Activated CD8-positive, alpha-beta T cell treated with anti-CD3 and anti-CD28 coated beads, Interleukin-2, amount 10 ng/mL, durations not matched to agents 7 days and 5 days (primary cell): ENCODE measurements around the gene ELAVL1. TPM values are rescaled to one million over a fixed set of nuclear protein-coding genes. Genes with fewer than 3 reads are reported as not detected.
"Not testable (repeated sequence)": the region's sequence is repeated elsewhere in the genome, so short reads cannot be mapped to it uniquely, and the experiment has no call there.

Source experiments
- ATAC-seq: fragments of 150-1000 bp; cut with Tn5 transposase; one replicate; pipeline ENCODE4 v1.10.0; 2021; ENCODE audit warnings: moderate library complexity
- CTCF ChIA-PET: fragments of 350-600 bp; sonication (Branson Sonifier 250); formaldehyde crosslinking; loops from one replicate; lab custom pipeline; 2021; ENCODE audit warnings: antibody characterized with exemption; lab: Charles Lee
- POLR2A ChIA-PET: fragments of 350-600 bp; sonication (Branson Sonifier 250); formaldehyde crosslinking; loops from one replicate; lab custom pipeline; 2021; ENCODE audit warnings: antibody characterized with exemption; lab: Charles Lee
- DNase-seq: peaks from one replicate; pipeline ENCODE4 v3.0.0-alpha.2; 2020
- H3K27ac Mint-ChIP-seq: one replicate; pipeline ENCODE4 v1.8.0; 2021; ENCODE audit warnings: mild to moderate bottlenecking, mixed read lengths
- H3K27me3 Mint-ChIP-seq: one replicate; pipeline ENCODE4 v1.8.0; 2021; ENCODE audit warnings: low read depth, mixed read lengths
- H3K36me3 Mint-ChIP-seq: one replicate; pipeline ENCODE4 v1.8.0; 2021; ENCODE audit warnings: low read depth, mixed read lengths
- H3K4me1 Mint-ChIP-seq: one replicate; pipeline ENCODE4 v1.8.0; 2021; ENCODE audit warnings: low read depth, mixed read lengths
- H3K4me3 Mint-ChIP-seq: one replicate; pipeline ENCODE4 v1.8.0; 2021; ENCODE audit warnings: mild to moderate bottlenecking, mixed read lengths
- H3K9me3 Mint-ChIP-seq: one replicate; pipeline ENCODE4 v1.8.0; 2022; ENCODE audit warnings: mixed read lengths; ENCODE audit not compliant: insufficient read depth
- total RNA-seq, 2 experiments: library from RNA; stranded (reverse); gene quantifications; one replicate each; pipeline ENCODE4 v1.2.3, GENCODE V29; 2021

The ELAVL1 gene
- total RNA-seq, 2 experiments from 2014 or later, result 128 to 132 TPM

- POLR2A ChIA-PET, result no interaction called here
- peaks cover 34% of the 10 kb centered on the region for H3K36me3 Mint-ChIP-seq
Measured at GRCh38 chr19:7963566-7963965, 41.9 kb downstream of the ELAVL1 start.

DNA sequence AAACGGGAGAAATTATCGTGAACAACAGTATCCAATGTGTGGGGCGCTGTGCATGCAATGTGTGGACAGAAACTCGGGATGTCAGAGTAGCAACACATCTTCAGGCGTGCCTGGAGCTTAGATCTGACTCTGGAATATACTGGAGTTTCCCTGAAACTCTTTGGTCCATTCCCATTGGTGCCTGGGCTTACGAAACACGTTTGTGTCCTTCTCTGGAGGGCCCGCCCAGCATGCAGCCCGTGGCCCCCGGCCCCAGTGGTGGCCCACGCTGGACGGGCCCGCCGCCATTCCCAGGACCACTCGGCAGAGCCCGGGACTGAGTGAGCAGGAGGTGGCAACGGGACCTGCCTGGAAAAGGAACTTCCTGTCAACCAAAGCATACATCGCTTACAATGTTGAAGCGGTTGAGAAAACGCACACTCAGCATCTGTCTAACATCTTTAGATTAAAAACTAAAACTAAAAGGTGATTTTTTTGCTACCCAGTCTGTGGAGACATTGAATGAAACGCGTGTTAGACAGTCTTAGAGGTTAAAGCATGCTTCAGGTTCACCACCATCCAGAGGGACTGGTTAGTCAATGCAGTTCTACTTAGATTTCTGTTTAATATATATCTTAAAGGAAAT is 42.7 kb downstream of the ELAVL1 start:
- H3K27ac Mint-ChIP-seq, result no peak overlapping the region
- DNase-seq (no peak), ATAC-seq (no peak)
- no peak overlapping the region for H3K4me3 Mint-ChIP-seq
- H3K9me3 Mint-ChIP-seq, result no peaks in the 10 kb centered on the region
- H3K27me3 Mint-ChIP-seq, result no peaks in the 10 kb centered on the region
- CTCF ChIA-PET, result interaction anchor here (0.8 kb wide), 1 partner anchor 19 kb away, joined by 3 read pairs; no protein-coding TSS in a partner anchor
- H3K4me1 Mint-ChIP-seq, result peaks cover 10% of the 10 kb centered on the region
- H3K36me3 Mint-ChIP-seq, result peaks cover 34% of the 10 kb centered on the region
- POLR2A ChIA-PET, result no interaction called here

More at GRCh38 chr19:7963566-7963965, 41.9 kb downstream of the ELAVL1 start:
- no peak for DNase-seq
- H3K4me3 Mint-ChIP-seq, result no peak overlapping the region
- CTCF ChIA-PET, result no interaction called here
- no peaks in the 10 kb centered on the region for H3K27me3 Mint-ChIP-seq
- H3K27ac Mint-ChIP-seq, result no peak overlapping the region
- H3K9me3 Mint-ChIP-seq, result no peaks in the 10 kb centered on the region
- peaks cover 10% of the 10 kb centered on the region for H3K4me1 Mint-ChIP-seq
- no peak for ATAC-seq

DNA sequence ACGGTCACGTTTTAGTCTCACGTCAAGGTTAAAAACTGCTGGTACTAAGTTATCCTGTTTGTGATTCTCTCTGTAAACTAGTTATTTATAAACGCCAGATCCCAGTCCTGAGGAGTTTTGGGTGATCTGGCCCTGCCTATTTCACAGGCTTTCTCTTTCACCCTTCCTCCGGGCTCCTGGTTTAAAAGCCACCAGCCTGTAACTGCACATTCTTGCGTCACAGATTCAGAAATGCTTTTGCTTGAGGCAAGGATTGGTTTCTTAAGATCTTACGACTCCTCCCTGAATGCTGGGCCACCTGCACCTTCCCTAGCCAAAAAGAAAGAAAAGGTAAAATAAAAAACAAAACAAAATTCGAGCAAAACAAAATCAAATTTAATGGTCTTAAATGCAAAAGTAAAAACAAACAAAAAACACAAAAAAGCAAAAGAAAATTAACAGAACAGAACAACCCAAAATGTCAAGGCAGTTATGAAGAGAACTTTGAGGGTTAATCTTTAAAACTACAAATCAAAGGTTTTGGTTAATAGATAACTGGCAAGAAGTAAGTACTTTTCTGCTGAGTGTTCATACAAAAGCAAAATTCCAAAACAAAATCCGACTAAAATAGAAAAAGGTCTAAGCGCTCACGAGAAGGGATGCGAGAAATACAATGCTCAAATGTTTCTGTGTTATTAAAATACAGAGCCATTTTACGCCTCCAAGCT is 43.4 kb downstream of the ELAVL1 start:
- Mint-ChIP-seq H3K4me1 (peaks cover 10% of the 10 kb centered on the region), H3K36me3 (peaks cover 28% of the 10 kb centered on the region), H3K4me3 (no peak overlapping the region), H3K27ac (no peak overlapping the region), H3K9me3 (no peaks in the 10 kb centered on the region), H3K27me3 (no peaks in the 10 kb centered on the region)
- ChIA-PET CTCF (interaction anchor here (0.8 kb wide), 1 partner anchor 18 kb away, joined by 3 read pairs; no protein-coding TSS in a partner anchor), POLR2A (no interaction called here)
- ATAC-seq (no peak), DNase-seq (no peak)

DNA sequence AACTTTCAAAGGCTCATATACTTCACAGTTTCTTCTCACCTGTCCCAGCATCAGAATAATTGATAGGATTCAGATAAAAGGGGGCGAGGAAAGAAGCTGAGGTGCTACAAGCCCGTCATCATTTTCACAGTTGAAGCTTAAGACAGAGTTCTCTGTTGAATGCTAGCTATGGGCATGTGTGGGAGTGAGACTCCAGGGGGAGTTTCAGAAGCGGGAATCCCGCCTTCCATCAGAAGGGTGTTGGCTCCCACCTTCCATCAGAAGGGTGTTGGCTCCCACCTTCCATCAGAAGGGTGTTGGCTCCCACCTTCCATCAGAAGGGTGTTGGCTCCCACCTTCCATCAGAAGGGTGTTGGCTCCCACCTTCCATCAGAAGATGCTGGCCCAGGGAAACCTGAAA is 44.4 kb downstream of the ELAVL1 start:
- DNase-seq, POLR2A ChIA-PET, H3K4me3 Mint-ChIP-seq, ATAC-seq, H3K4me1 Mint-ChIP-seq, H3K9me3 Mint-ChIP-seq, H3K27ac Mint-ChIP-seq, H3K27me3 Mint-ChIP-seq: not testable (repeated sequence)
- H3K36me3 Mint-ChIP-seq, result peaks cover 23% of the 10 kb centered on the region
- CTCF ChIA-PET, result interaction anchor here (0.7 to 1.7 kb wide), 4 partner anchors 10 to 290 kb away, joined by 3 to 7 read pairs (median 4); partner anchors contain the start of gene TIMM44

GRCh38 chr19:7959211-7959610 is 46.2 kb downstream of the ELAVL1 start:
- CTCF ChIA-PET, result interaction anchor here (2.1 kb wide), 1 partner anchor 15 kb away, joined by 13 read pairs; the partner anchor contains the start of gene TIMM44
- Mint-ChIP-seq H3K36me3 (peaks cover 18% of the 10 kb centered on the region), H3K9me3 (no peaks in the 10 kb centered on the region), H3K27ac (no peak overlapping the region), H3K27me3 (no peaks in the 10 kb centered on the region), H3K4me1 (peaks cover 2% of the 10 kb centered on the region), H3K4me3 (no peak overlapping the region)
- DNase-seq, result no peak
- no peak for ATAC-seq
- POLR2A ChIA-PET, result no interaction called here

- H3K27me3 Mint-ChIP-seq, result no peaks in the 10 kb centered on the region
- no peak overlapping the region for H3K27ac Mint-ChIP-seq
- POLR2A ChIA-PET, result no interaction called here
- no peak for DNase-seq
- H3K4me1 Mint-ChIP-seq, result peaks cover 2% of the 10 kb centered on the region
- ATAC-seq, result no peak
- CTCF ChIA-PET, result no interaction called here
- peaks cover 4% of the 10 kb centered on the region for H3K36me3 Mint-ChIP-seq
- H3K9me3 Mint-ChIP-seq, result no peaks in the 10 kb centered on the region
- no peak overlapping the region for H3K4me3 Mint-ChIP-seq
Measured at GRCh38 chr19:7955696-7956095, 49.7 kb downstream of the ELAVL1 start.

- H3K4me3 Mint-ChIP-seq, result no peak overlapping the region
- no peak overlapping the region for H3K27ac Mint-ChIP-seq
- no peaks in the 10 kb centered on the region for H3K36me3 Mint-ChIP-seq
- ATAC-seq (no peak), DNase-seq (no peak)
- no peaks in the 10 kb centered on the region for H3K4me1 Mint-ChIP-seq
- POLR2A ChIA-PET, result no interaction called here
- no peaks in the 10 kb centered on the region for H3K27me3 Mint-ChIP-seq
- CTCF ChIA-PET, result interaction anchor here (3.1 kb wide), 1 partner anchor 9 kb away, joined by 17 read pairs; the partner anchor contains the start of gene TIMM44
- no peaks in the 10 kb centered on the region for H3K9me3 Mint-ChIP-seq
Measured at GRCh38 chr19:7953576-7953975, 51.9 kb downstream of the ELAVL1 start.

DNA sequence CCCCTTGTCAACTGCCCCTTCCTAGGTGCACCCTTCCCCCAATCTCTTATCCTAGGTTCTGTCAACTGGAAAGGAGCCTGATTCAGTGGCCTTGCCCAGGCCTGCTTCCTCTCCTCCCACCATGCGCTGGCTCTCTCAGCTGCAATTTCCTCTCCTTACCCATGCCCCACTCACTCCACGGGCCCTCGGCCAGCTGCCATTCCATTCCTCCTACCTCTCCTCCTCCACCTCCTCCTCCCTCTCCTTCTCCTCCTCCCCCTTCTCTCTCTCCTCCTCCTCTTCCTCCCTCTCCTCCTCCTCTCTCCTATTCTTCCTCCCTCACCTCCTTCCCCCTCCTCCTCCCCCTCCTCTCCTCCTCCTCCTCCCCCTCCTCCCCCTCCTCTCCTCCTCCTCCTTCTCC is 52.4 kb downstream of the ELAVL1 start:
- DNase-seq (no peak), ATAC-seq (no peak)
- no peaks in the 10 kb centered on the region for H3K4me1 Mint-ChIP-seq
- no peak overlapping the region for H3K4me3 Mint-ChIP-seq
- POLR2A ChIA-PET, result no interaction called here
- no peak overlapping the region for H3K27ac Mint-ChIP-seq
- no peaks in the 10 kb centered on the region for H3K36me3 Mint-ChIP-seq
- CTCF ChIA-PET, result interaction anchor here (3.1 kb wide), 1 partner anchor 9 kb away, joined by 17 read pairs; the partner anchor contains the start of gene TIMM44
- H3K27me3 Mint-ChIP-seq, result no peaks in the 10 kb centered on the region
- no peaks in the 10 kb centered on the region for H3K9me3 Mint-ChIP-seq

GRCh38 chr19:7947939-7948338 is 57.5 kb downstream of the ELAVL1 start:
- no peak overlapping the region for H3K4me3 Mint-ChIP-seq
- no peak overlapping the region for H3K27ac Mint-ChIP-seq
- no peaks in the 10 kb centered on the region for H3K27me3 Mint-ChIP-seq
- CTCF ChIA-PET, result no interaction called here
- DNase-seq, result no peak
- peaks cover 14% of the 10 kb centered on the region for H3K4me1 Mint-ChIP-seq
- POLR2A ChIA-PET, result no interaction called here
- H3K36me3 Mint-ChIP-seq, result no peaks in the 10 kb centered on the region
- no peak for ATAC-seq
- H3K9me3 Mint-ChIP-seq, result no peaks in the 10 kb centered on the region

- no peaks in the 10 kb centered on the region for H3K27me3 Mint-ChIP-seq
- DNase-seq (peak; percentile 92), ATAC-seq (peak; percentile 49)
- H3K36me3 Mint-ChIP-seq, result peaks cover 10% of the 10 kb centered on the region
- POLR2A ChIA-PET, result interaction anchor here (0.5 to 1.9 kb wide), 10 partner anchors 13 to 412 kb away, joined by 3 to 17 read pairs (median 5); partner anchors contain the start of genes ELAVL1, MAP2K7 and SNAPC2
- peaks cover 36% of the 10 kb centered on the region for H3K4me1 Mint-ChIP-seq
- peak overlapping the region; percentile 97 for H3K27ac Mint-ChIP-seq
- peak overlapping the region; percentile 91 for H3K4me3 Mint-ChIP-seq
- H3K9me3 Mint-ChIP-seq, result no peaks in the 10 kb centered on the region
- CTCF ChIA-PET, result interaction anchor here (0.7 to 3.0 kb wide), 38 partner anchors 9 to 646 kb away, joined by 3 to 50 read pairs (median 6); partner anchors contain the start of genes ARHGEF18, ELAVL1, MAP2K7 and SNAPC2
Measured at GRCh38 chr19:7944177-7944761, 61.2 kb downstream of the ELAVL1 start.

GRCh38 chr19:7943444-7944176 is 61.8 kb downstream of the ELAVL1 start, which contains the start of gene TIMM44:
TIMM44 (minus strand) TSS chr19:7943666; CDS start chr19:7943651, 15 bp downstream.
- ChIA-PET CTCF (interaction anchor here (0.8 to 3.0 kb wide), 37 partner anchors 8 to 647 kb away, joined by 3 to 50 read pairs (median 6); partner anchors contain the start of genes ARHGEF18, ELAVL1, MAP2K7 and SNAPC2), POLR2A (interaction anchor here (0.5 to 1.9 kb wide), 14 partner anchors 13 to 875 kb away, joined by 3 to 17 read pairs (median 4); partner anchors contain the start of genes ELAVL1, MAP2K7 and SNAPC2)
- peak within 1 kb of the TSS; percentile 91 for H3K4me3 Mint-ChIP-seq
- H3K4me1 Mint-ChIP-seq, result peaks cover 39% of the 10 kb centered on the region
- ATAC-seq (peak; percentile 99), DNase-seq (peak; percentile 100)
- H3K9me3 Mint-ChIP-seq, result no peaks in the 10 kb centered on the region
- no peaks in the 10 kb centered on the region for H3K27me3 Mint-ChIP-seq
- H3K36me3 Mint-ChIP-seq, result peaks cover 14% of the 10 kb centered on the region
- peak within 1 kb of the TSS; percentile 97 for H3K27ac Mint-ChIP-seq
